CD4-positive, alpha-beta T cell treated with Interleukin-17A for 4 hours (primary cell): Measurements from ENCODE around the gene CXXC5.

Experiments used
- DNase-seq: peaks from one replicate; pipeline ENCODE4 v3.0.0-alpha.2; 2020; ENCODE audit warnings: mixed read lengths

Gene CXXC5

DNA sequence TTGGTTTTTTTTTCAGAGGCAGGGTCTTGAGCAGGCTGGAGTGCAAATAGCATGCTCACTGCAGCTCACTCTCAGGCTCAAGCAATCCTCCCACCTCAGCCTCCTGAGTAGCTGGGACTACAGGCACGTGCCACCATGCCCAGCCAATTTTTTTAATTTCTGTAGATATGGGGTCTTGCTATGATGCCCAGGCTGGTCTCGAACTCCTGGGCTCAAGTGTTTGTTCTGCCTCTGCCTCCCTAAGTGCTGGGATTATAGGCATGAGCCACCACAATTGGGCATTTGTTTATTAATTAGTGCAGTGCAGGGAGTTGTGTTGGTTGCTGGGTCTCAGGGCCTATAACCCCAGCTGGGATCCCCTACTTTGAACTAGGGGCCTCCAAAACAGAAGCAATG is 47.0 kb downstream of the CXXC5 start:
- DNase-seq, result no peak

GRCh38 chr5:139696167-139696893 is 48.2 kb downstream of the CXXC5 start:
- DNase-seq, result no peak

GRCh38 chr5:139696894-139697658 is 48.9 kb downstream of the CXXC5 start:
- peak; percentile 38 for DNase-seq

GRCh38 chr5:139698490-139699146 is 50.5 kb downstream of the CXXC5 start:
- no peak for DNase-seq

DNA sequence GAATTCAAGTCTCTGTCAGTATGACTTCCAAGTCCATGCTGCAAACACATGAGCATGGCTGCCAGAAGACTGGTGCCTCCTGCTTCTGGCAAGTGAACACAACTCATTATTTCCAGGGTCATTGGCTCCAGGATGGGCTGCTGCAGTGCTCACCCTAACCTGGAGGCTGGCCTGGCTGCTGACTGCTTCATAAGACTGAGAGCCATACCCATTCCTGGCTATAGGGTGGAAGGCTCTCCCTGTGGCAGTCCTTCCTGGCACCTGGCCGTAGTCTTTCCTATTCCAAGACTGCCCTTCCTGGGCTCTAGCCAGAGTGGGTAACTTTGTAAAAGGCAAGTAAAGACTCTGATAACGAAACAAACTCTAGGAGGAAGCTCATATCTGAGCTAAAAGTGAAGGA is 51.2 kb downstream of the CXXC5 start:
- DNase-seq, result no peak

DNA sequence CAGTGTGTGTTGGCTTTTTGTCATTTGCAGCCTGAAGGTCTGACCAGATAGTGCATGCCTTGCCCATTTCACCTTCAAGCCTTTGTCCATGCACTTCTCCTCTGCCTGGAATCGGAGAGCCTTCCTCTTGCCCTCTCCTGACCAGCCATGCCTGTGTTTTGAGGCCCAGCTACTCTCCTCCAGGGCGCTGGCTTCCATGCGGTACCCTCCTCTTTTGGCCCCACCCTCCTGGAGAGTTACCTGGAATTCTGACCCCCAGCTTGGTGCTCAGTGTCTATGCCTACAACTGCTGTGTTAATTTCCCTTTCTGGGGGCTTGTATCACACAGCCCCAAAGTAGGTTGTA is 52.5 kb downstream of the CXXC5 start:
- DNase-seq, result no peak

- no peak for DNase-seq
Observed at GRCh38 chr5:139701056-139701741, 53.0 kb downstream of the CXXC5 start.

- DNase-seq, result no peak
Observed at GRCh38 chr5:139702548-139702947, 54.4 kb downstream of the CXXC5 start.

- no peak for DNase-seq
Observed at GRCh38 chr5:139704748-139705147, 56.6 kb downstream of the CXXC5 start.

DNA sequence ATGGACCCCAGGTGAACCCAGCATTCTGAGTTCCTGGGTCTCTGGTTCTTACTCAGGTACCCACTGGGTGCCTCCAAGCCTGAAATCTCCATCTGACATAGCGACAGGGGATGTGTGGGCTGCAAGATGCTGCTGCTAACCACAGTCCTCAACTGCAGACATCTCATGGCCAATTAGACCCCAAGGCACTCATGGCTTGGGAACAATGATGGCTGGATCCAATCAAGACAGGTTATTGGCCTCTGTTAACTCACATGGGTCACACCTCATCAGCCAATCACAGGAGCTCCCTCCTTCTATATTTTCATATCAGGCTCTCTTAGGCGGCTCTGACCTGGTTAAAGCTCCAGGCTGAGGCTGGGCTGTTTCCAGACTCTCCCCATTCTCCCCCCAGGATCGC is 57.0 kb downstream of the CXXC5 start:
- no peak for DNase-seq

DNA sequence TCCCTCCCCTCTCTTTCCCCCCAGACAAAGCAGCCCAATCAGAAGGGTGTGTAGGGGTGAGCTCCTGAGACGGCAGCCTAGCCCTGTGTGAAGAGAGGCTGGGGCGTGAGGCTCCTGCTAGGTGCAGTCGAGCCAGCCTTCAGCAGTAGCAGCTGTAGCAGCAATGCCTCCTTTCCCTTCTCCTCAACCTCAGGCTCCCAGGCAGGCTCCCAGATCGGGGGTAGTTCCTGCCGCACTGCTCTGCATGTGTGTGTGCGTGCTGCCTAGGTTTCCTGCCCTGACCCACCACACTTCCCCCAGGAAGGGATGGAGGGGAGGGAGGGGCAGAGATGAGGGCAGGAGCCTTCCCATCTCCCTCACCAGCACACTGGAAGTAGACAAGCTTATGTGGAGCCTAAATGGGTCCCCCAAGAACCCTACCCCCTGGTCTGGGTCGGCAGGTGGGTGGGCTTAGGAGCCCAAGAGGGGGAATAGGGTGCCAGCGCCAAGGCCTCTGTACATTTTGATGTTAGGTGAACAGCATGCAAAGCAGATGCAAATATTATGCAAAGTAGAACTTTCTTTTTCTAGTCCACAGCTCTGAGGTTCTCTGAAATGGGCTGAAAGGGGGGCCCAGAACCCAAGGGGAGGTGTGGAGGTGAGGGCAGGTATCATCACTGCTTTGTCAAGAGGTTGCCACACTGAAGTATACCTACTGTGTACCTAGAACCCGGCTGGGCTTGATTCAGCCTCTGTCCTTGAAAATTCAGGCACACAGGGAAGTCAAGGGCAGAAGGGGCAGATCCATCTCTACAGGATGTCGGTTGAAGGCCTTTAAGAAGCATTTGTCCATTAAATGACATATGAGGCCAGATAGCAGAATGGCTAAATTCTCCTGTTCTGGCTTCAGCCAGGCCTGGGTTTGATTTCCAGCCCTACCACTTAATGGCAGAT is 57.8 kb downstream of the CXXC5 start:
- no peak for DNase-seq

- DNase-seq, result no peak
Observed at GRCh38 chr5:139707445-139708003, 59.4 kb downstream of the CXXC5 start.

DNA sequence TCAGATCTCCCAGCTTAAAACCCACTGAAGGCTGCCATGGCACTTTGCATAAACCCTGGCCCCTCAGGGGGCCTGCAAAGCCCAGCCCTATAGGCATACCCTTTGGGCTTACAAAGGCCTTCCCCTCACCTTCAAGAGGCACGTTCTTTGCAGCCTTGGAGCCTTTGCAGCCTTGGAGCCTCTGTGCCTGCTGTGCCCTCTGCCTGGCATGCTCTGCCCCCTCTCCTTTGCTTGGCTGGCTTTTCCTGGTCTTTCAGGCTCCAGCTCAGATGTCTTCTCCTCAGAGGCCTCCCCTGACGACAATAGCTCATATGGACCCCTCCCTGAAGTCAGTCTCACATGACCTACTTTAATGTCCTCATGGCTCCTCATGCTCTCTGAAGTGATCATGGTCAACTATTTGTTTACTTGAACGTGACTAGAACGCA is 60.3 kb downstream of the CXXC5 start:
- no peak for DNase-seq

DNA sequence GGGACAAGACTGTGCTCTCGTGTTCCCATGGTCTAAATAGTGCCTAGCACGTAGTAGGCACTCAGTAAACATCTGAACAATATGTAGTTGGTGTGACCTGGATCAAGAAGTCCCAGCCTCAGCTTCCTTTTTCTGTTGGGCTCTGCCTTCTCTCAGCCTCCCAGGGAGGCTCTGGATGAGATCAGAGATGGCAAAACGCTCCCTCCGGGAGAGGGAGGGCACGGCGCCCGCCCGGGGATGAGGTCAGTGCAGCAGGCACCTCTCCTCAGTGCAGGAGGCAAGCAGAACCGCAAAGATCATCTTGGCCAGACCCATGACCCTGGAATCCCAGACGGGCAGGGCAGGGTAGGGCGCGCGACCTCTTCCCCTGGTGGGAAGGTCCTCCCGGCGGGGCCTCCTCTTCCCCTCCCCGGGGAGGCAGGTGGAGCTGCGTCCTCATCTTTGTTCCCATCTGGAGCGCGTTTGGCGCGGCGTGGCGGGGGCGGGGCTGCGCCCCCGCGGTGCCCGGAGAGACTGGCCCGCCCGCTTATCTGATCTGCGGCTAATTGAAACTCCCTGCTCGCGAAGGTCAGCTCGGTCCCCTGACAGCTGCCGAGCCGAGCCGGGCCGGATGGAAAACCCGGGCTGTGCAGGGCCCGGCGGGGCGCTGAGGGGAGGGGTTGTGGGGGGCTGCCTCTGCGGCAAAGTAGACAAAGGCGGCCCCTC is 60.9 kb downstream of the CXXC5 start:
- no peak for DNase-seq

DNA sequence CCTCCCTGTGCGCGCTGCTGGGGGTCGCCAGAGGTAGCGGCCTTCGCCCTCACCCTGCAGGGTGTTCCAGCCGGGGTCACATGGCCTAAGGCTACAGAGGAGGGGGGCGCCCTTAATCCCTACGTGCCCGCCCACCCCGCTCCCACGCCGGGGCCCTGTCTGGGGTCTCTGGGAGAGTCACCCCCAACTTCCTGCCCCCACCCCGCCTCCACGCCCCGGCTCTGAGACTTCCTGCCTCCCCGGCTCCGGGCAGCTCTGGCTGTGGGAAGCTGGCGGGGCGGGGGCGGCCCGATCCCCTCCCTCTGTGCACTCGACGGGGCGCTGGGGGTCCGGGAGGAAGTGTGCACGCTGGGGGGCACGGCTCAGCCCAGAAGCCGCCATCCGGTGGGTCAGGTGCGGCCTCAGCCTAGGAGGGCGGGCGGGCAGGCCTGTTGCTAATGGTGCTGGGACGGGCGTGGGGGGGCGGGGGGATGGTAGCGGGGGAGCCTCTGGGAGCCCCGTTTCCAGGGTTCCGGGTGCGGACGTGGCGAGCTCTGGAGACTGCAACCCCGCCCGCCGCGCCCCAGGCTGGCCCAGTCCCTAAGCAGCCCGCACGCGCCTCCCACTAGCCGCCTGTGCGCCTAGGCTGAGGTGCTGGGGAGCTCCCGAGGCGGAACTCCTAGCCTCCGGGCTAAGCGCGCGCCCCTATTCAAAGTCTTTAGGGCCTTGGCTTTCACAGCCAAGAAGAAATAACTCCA is 61.6 kb downstream of the CXXC5 start:
- DNase-seq, result peak; percentile 59

DNA sequence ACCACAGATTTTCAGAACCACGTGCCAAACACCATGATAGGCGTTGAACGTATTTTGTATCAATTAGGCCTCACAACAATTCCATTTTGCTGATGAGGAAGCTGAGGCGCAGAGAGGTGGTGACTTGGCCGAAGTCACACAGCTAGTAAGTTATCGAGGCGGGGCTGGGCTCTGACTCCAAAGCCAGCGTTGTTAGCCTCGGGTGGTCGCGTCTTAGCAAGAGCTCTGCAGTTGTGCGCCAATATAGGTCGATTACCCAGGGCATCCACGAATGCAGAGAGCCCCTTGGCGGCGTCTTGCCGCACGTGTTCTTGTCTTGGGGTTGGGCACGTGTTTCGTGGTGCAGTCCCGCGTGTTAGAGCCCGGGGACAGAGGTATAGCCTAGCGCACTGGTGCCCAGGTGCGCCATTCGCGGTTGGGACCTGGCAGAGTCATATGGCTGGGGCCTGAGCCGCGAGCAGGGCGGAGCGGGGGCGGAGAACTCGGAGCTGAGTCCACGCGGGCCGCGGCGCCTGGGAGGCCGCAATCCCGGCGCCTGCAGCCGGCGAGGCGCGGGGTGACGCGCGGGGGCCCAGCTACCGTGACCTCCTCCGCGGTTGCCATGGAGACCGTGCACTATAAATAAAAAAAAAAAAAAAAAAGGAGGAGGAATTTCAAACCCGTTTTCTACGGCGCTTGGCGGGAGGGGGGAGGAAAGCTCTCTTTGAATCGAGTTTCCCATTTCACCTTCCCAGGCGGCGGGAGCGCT is 62.3 kb downstream of the CXXC5 start:
- DNase-seq, result peak; percentile 57

DNA sequence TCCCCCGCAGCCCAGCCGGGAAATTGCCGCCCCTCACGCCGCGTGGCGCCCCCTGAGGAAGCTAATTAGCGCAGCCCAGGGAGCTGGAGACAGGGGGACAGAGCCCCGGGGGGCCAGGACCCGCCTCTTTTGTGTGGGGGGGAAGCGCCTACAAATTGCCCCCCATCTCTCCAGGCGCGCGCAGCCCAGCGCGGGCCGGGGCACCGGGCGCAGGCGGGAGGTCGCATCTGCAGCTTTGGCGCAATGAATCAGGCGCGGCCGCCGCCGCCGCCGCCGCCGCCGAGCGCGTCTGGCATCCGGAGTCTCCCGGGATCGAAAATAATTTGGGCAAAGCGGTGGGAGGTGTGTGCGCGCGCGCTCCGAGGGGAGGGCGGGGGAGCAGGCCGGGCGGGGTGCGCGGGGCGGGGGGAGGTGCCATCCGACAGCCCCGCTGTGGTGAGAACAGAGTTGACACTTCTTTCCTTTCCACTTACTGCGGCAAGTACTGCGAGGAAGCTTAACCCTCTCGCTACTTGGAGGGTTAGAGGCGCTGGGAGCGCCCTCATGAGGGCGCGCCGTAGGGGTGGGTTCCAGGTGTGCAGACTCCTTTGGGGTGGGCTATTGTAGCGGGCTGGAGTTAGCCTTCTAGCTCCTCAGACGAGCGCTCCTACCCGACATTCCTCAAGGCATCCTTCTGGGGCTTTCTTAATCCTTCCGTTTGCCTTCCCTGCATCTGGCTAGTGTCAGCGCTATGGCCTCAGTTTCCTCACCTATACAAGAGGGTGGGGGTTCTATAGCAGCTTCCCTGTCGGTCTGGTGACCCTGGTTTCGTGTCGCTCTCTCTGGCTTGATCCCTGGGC is 63.1 kb downstream of the CXXC5 start:
- peak; percentile 69 for DNase-seq

- no peak for DNase-seq
Observed at GRCh38 chr5:139711906-139712224, 63.7 kb downstream of the CXXC5 start.

DNA sequence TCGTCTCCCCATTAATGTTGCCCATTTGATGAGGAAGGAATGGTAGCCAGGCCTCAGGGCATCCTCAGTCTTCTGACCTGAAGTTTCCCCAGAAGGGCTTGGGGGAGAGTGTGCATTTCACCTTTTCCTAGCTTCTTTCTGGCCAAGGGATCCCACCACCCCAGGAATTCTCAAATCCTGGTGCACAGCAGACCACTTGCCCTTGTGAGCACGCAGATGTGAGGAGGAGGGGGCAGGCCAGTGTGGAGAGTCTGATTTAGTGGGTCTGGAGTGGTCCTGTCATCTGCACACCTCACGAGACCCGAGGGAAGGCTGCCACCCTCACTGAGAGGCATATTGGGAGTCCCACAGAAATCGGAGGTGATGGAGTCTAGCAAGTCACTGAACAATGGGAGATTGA is 64.3 kb downstream of the CXXC5 start:
- no peak for DNase-seq
